Neural cell (in vitro differentiated cells): ENCODE measurements around the gene ZMYM2. TPM values are rescaled to one million over a fixed set of nuclear protein-coding genes. Genes with fewer than 3 reads are reported as not detected.

Experiments
- H2AFZ ChIP-seq: fragments of 200-600, 300-800 bp; sonication (generic), shearing (Covaris generic); 2 replicates; pipeline ENCODE4 v1.6.0; 2014; ENCODE audit warnings: low read depth, mild to moderate bottlenecking, antibody characterized with exemption, low read length, moderate library complexity
- H3F3A ChIP-seq: fragments of 200-600 bp; shearing (Covaris generic); 2 replicates; pipeline ENCODE4 v1.6.1; 2016; ENCODE audit warnings: mild to moderate bottlenecking, moderate library complexity, mixed read lengths, antibody characterized with exemption, low read length; ENCODE audit not compliant: insufficient read depth, poor library complexity, severe bottlenecking
- H3K27ac ChIP-seq: fragments of 200-600, 300-800 bp; sonication (generic), shearing (Covaris generic); 2 replicates; pipeline ENCODE4 v1.5.1; 2014; ENCODE audit warnings: mild to moderate bottlenecking, low read length, moderate library complexity
- H3K27me3 ChIP-seq: fragments of 300-800, 200-600 bp; sonication (generic), shearing (Covaris generic); 2 replicates; pipeline ENCODE4 v1.6.0; 2014; ENCODE audit warnings: mild to moderate bottlenecking, low read depth, low read length, moderate library complexity; ENCODE audit not compliant: insufficient read depth
- H3K36me3 ChIP-seq: fragments of 300-800, 200-600 bp; sonication (generic), shearing (Covaris generic); 2 replicates; pipeline ENCODE4 v1.5.1; 2014; ENCODE audit warnings: mild to moderate bottlenecking, antibody characterized with exemption, low read length, moderate library complexity; ENCODE audit not compliant: insufficient read depth
- H3K4me2 ChIP-seq: fragments of 300-800, 200-600 bp; sonication (generic), shearing (Covaris generic); 2 replicates; pipeline ENCODE4 v1.6.0; 2014; ENCODE audit warnings: mild to moderate bottlenecking, low read length
- H3K4me3 ChIP-seq: fragments of 300-800, 200-600 bp; sonication (generic), shearing (Covaris generic); 2 replicates; pipeline ENCODE4 v1.5.1; 2014; ENCODE audit warnings: mild to moderate bottlenecking, low read length, moderate library complexity
- H3K79me2 ChIP-seq: fragments of 200-600 bp; shearing (Covaris generic); replicated peaks from 2 replicates; pipeline ENCODE4 v1.6.0; 2014; ENCODE audit warnings: mild to moderate bottlenecking, low read length, moderate library complexity; ENCODE audit not compliant: insufficient read depth
- H3K9ac ChIP-seq: fragments of 300-800, 200-600 bp; sonication (generic), shearing (Covaris generic); 2 replicates; pipeline ENCODE4 v1.6.1; 2016; ENCODE audit warnings: mild to moderate bottlenecking, low read length, mixed read lengths
- H3K9me2 ChIP-seq: fragments of 200-600 bp; shearing (Covaris generic); 2 replicates; pipeline ENCODE4 v1.6.1; 2016; ENCODE audit warnings: mild to moderate bottlenecking, low read length, mixed read lengths; ENCODE audit not compliant: insufficient read depth
- H3K9me3 ChIP-seq: fragments of 200-600, 300-800 bp; sonication (generic), shearing (Covaris generic); 2 replicates; pipeline ENCODE4 v1.6.1; 2016; ENCODE audit warnings: mild to moderate bottlenecking, mixed run types, low read length, moderate library complexity, mixed read lengths
- H4K20me1 ChIP-seq: fragments of 200-600 bp; shearing (Covaris generic); 2 replicates; pipeline ENCODE4 v1.6.1; 2016; ENCODE audit warnings: mild to moderate bottlenecking, mixed run types; ENCODE audit not compliant: insufficient read depth
- EP300 ChIP-seq: fragments of 450-650 bp; conservative IDR thresholded peaks from 2 replicates; pipeline ENCODE4 v1.6.1; 2014; ENCODE audit warnings: antibody characterized with exemption, mild to moderate bottlenecking, moderate library complexity; ENCODE audit not compliant: poor library complexity, severe bottlenecking
- EZH2 ChIP-seq: fragments of 200-600, 300-800 bp; shearing (Covaris generic), sonication (generic); IDR thresholded peaks from 2 replicates; pipeline ENCODE4 v1.6.1; 2014; ENCODE audit warnings: antibody characterized with exemption, low read length, borderline replicate concordance, mild to moderate bottlenecking; ENCODE audit not compliant: insufficient read depth, poor library complexity, severe bottlenecking
- MXI1 ChIP-seq: fragments of 450-650 bp; conservative IDR thresholded peaks from 2 replicates; pipeline ENCODE4 v1.6.1; 2014; ENCODE audit warnings: antibody characterized with exemption, mild to moderate bottlenecking; ENCODE audit not compliant: poor library complexity, severe bottlenecking
- POLR2AphosphoS5 ChIP-seq: IDR thresholded peaks from 2 replicates; pipeline ENCODE4 v1.6.1; 2012
- RAD21 ChIP-seq: fragments of 450-650 bp; conservative IDR thresholded peaks from 2 replicates; pipeline ENCODE4 v1.6.1; 2014; ENCODE audit warnings: antibody characterized with exemption, mild to moderate bottlenecking, moderate library complexity
- SMC3 ChIP-seq: fragments of 450-650 bp; conservative IDR thresholded peaks from 2 replicates; pipeline ENCODE4 v1.6.1; 2014; ENCODE audit warnings: antibody characterized with exemption, mild to moderate bottlenecking, moderate library complexity; ENCODE audit not compliant: poor library complexity
- TAF1 ChIP-seq: IDR thresholded peaks from 2 replicates; pipeline ENCODE4 v1.6.1; 2012; ENCODE audit warnings: low read depth
- polyA plus RNA-seq: library from polyadenylated mRNA; depleted of rRNA; stranded (reverse); fragments of >200 nt; gene quantifications from 2 replicates; pipeline ENCODE4 v1.2.3, GENCODE V29; 2014
- TF ChIP-seq, protein P1 (sequence below): fragments of 450-650 bp; IDR thresholded peaks from 2 replicates; pipeline ENCODE4 v1.5.1; 2014; ENCODE audit warnings: antibody characterized with exemption, mild to moderate bottlenecking, moderate library complexity; ENCODE audit not compliant: poor library complexity, severe bottlenecking
- TF ChIP-seq, protein P2 (sequence below): IDR thresholded peaks from 2 replicates; pipeline ENCODE4 v1.6.1; 2012; ENCODE audit warnings: borderline replicate concordance

Gene ZMYM2
- polyA plus RNA-seq, 1 donor from 2014 or later = 92.2 TPM

DNA sequence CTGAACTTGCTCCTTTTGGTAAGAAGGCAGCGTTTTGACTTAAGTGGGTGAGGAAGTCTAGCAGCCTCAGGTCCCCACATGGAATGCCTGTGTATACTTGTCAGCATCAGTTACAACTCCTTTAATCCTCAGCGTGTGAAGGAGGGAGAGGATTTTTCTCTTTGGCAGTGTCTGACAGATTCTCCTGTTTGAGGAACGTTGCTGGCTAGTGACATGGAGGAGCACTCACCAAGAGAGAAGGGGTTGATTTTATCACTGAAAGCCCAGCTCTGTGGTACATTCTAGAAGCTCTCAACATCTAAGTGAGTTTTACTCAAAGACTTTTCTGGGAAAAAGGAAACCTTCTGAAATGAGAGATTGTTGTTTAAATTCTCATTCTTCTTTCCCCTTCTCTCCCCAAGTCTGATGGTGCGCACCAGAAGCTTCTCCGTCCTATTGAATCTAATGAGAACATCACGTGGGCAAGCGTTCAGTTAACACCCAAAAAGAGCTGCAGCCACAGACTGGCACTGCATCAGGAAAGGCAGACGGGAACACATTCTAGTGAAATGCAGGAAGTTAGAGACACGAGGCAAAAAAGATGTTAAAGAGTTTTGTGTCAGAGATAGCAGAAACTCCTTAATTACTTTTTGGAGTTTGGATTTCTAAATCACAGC, 144.1 kb downstream of the ZMYM2 start (continued):
- TF ChIP-seq, protein P1, sequence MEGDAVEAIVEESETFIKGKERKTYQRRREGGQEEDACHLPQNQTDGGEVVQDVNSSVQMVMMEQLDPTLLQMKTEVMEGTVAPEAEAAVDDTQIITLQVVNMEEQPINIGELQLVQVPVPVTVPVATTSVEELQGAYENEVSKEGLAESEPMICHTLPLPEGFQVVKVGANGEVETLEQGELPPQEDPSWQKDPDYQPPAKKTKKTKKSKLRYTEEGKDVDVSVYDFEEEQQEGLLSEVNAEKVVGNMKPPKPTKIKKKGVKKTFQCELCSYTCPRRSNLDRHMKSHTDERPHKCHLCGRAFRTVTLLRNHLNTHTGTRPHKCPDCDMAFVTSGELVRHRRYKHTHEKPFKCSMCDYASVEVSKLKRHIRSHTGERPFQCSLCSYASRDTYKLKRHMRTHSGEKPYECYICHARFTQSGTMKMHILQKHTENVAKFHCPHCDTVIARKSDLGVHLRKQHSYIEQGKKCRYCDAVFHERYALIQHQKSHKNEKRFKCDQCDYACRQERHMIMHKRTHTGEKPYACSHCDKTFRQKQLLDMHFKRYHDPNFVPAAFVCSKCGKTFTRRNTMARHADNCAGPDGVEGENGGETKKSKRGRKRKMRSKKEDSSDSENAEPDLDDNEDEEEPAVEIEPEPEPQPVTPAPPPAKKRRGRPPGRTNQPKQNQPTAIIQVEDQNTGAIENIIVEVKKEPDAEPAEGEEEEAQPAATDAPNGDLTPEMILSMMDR = no peak

DNA sequence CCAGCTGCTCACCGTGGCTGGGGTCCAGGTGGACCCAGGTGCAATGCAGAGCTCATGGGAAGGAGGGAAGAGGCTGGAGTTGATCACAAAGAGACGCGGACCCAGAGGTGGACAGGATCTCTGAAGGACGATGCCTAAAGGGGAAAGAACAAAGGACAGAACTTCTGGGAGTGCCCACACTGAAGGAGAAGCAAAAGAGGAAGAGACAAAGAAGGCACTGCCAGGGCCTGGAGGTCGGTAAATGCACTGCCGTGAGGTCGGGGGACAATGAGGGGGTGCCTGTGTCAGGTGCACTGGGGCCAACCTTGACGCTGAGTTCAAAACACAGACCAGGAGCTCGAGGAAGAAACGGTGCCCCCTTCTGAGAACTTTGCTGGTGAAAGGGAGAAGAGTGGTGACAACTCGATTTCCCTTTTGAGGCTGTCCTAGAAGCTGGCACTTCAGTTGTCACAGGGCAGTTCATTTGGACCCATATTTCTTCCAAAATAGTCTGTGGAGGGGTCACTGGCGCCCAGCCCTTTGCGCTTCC, 146.7 kb downstream of the ZMYM2 start:
- Histone ChIP-seq H2AFZ (no peak overlapping the region), H3K9me2 (no peaks in the 10 kb centered on the region), H3K79me2 (no peaks in the 10 kb centered on the region), H3K4me2 (no peak overlapping the region), H3K9me3 (no peaks in the 10 kb centered on the region), H3F3A (no peaks in the 10 kb centered on the region), H3K9ac (no peak overlapping the region), H3K36me3 (no peaks in the 10 kb centered on the region), H3K27ac (no peak overlapping the region), H3K4me3 (no peak overlapping the region), H3K27me3 (no peaks in the 10 kb centered on the region), H4K20me1 (no peaks in the 10 kb centered on the region)
- TF ChIP-seq SMC3 (no peak), RAD21 (no peak), POLR2AphosphoS5 (no peak), TAF1 (no peak), EZH2 (no peak), MXI1 (no peak), EP300 (no peak)
- TF ChIP-seq, protein P2, sequence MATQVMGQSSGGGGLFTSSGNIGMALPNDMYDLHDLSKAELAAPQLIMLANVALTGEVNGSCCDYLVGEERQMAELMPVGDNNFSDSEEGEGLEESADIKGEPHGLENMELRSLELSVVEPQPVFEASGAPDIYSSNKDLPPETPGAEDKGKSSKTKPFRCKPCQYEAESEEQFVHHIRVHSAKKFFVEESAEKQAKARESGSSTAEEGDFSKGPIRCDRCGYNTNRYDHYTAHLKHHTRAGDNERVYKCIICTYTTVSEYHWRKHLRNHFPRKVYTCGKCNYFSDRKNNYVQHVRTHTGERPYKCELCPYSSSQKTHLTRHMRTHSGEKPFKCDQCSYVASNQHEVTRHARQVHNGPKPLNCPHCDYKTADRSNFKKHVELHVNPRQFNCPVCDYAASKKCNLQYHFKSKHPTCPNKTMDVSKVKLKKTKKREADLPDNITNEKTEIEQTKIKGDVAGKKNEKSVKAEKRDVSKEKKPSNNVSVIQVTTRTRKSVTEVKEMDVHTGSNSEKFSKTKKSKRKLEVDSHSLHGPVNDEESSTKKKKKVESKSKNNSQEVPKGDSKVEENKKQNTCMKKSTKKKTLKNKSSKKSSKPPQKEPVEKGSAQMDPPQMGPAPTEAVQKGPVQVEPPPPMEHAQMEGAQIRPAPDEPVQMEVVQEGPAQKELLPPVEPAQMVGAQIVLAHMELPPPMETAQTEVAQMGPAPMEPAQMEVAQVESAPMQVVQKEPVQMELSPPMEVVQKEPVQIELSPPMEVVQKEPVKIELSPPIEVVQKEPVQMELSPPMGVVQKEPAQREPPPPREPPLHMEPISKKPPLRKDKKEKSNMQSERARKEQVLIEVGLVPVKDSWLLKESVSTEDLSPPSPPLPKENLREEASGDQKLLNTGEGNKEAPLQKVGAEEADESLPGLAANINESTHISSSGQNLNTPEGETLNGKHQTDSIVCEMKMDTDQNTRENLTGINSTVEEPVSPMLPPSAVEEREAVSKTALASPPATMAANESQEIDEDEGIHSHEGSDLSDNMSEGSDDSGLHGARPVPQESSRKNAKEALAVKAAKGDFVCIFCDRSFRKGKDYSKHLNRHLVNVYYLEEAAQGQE = no peak
- TF ChIP-seq, protein P1 = no peak
